Forelimb muscle (tissue), 1 donor: ENCODE data around the gene NPHP1. TPM values are rescaled to one million over a fixed set of nuclear protein-coding genes. Genes with fewer than 3 reads are reported as not detected.
A peak's percentile ranks its signal among the peaks of the same experiment; 100 is the strongest.
"Not testable (repeated sequence)": the region's sequence is repeated elsewhere in the genome, so short reads cannot be mapped to it uniquely, and the experiment has no call there.

Source experiments
- DNase-seq: peaks from one replicate; pipeline ENCODE4 v3.0.0-alpha.2; 2013; ENCODE audit warnings: low read depth
- polyA plus RNA-seq: library from polyadenylated mRNA; unstranded; fragments of 120-200 nt; gene quantifications from one replicate; pipeline ENCODE4 v1.2.1, GENCODE V29; 2013; ENCODE audit not compliant: insufficient read length

Gene NPHP1
- polyA plus RNA-seq, 1 donor = 6.4 TPM

- no peak for DNase-seq
Observed at GRCh38 chr2:110104025-110104771, 100.6 kb downstream of the NPHP1 start.

GRCh38 chr2:110103061-110103961, 101.5 kb downstream of the NPHP1 start:
- no peak for DNase-seq

- no peak for DNase-seq
Observed at GRCh38 chr2:110101901-110102803, 102.7 kb downstream of the NPHP1 start.

- DNase-seq = peak; percentile 67
Observed at GRCh38 chr2:110101280-110101844, 103.5 kb downstream of the NPHP1 start.

- not testable (repeated sequence) for DNase-seq
Observed at GRCh38 chr2:110100880-110101279, 103.9 kb downstream of the NPHP1 start.

GRCh38 chr2:110100480-110100879, 104.3 kb downstream of the NPHP1 start:
- no peak for DNase-seq

GRCh38 chr2:110099471-110100225, 105.2 kb downstream of the NPHP1 start:
- DNase-seq = no peak

GRCh38 chr2:110099038-110099425, 105.8 kb downstream of the NPHP1 start:
- DNase-seq = no peak

GRCh38 chr2:110097506-110098220, 107.2 kb downstream of the NPHP1 start:
- no peak for DNase-seq

GRCh38 chr2:110095994-110096633, 108.7 kb downstream of the NPHP1 start:
- no peak for DNase-seq

GRCh38 chr2:110094884-110095534, 109.8 kb downstream of the NPHP1 start:
- not testable (repeated sequence) for DNase-seq

- not testable (repeated sequence) for DNase-seq
Observed at GRCh38 chr2:110093924-110094323, 110.9 kb downstream of the NPHP1 start.

GRCh38 chr2:110090164-110090563, 114.6 kb downstream of the NPHP1 start:
- DNase-seq = not testable (repeated sequence)

GRCh38 chr2:110083757-110084156, 121.1 kb downstream of the NPHP1 start:
- not testable (repeated sequence) for DNase-seq

- DNase-seq = not testable (repeated sequence)
Observed at GRCh38 chr2:110083162-110083561, 121.7 kb downstream of the NPHP1 start.

- not testable (repeated sequence) for DNase-seq
Observed at GRCh38 chr2:110078104-110078503, 126.7 kb downstream of the NPHP1 start.

- DNase-seq = not testable (repeated sequence)
Observed at GRCh38 chr2:110075896-110076295, 128.9 kb downstream of the NPHP1 start.
